Mesendoderm (in vitro differentiated cells): ENCODE data around the gene DYNLL2. TPM values are rescaled to one million over a fixed set of nuclear protein-coding genes. Genes with fewer than 3 reads are reported as not detected.

ENCODE experiments used
- DNase-seq: peaks from one replicate; pipeline ENCODE4 v3.0.0; 2013
- H2AK5ac ChIP-seq: 2 replicates; pipeline ENCODE4 v1.6.1; 2013; ENCODE audit warnings: low read length, inconsistent platforms
- H2BK120ac ChIP-seq: 2 replicates; pipeline ENCODE4 v1.6.1; 2013; ENCODE audit warnings: low read depth, mild to moderate bottlenecking, low read length, moderate library complexity, mixed read lengths
- H2BK15ac ChIP-seq: replicated peaks from 2 replicates; pipeline ENCODE4 v1.6.1; 2013; ENCODE audit warnings: low read depth, mild to moderate bottlenecking, moderate library complexity
- H2BK5ac ChIP-seq: 2 replicates; pipeline ENCODE4 v1.6.1; 2013; ENCODE audit warnings: low read length, inconsistent platforms
- H3K18ac ChIP-seq: 2 replicates; pipeline ENCODE4 v1.6.1; 2013; ENCODE audit warnings: mild to moderate bottlenecking, low read length, mixed read lengths
- H3K23ac ChIP-seq: one replicate; pipeline ENCODE4 v1.6.1; 2013; ENCODE audit warnings: low read length
- H3K27ac ChIP-seq: 2 replicates; pipeline ENCODE4 v1.5.1; 2013; ENCODE audit warnings: low read depth, mild to moderate bottlenecking, inconsistent platforms, low read length, moderate library complexity
- H3K27me3 ChIP-seq: 2 replicates; pipeline ENCODE4 v1.6.1; 2013; ENCODE audit warnings: low read length, control low read depth, mild to moderate bottlenecking, inconsistent platforms; ENCODE audit not compliant: insufficient read depth, poor library complexity
- H3K36me3 ChIP-seq: 2 replicates; pipeline ENCODE4 v1.6.1; 2013; ENCODE audit warnings: low read length, inconsistent platforms; ENCODE audit not compliant: control insufficient read depth, insufficient read depth
- H3K4ac ChIP-seq: one replicate; pipeline ENCODE4 v1.6.1; 2013; ENCODE audit warnings: low read depth, mild to moderate bottlenecking, low read length, moderate library complexity
- H3K4me1 ChIP-seq: 2 replicates; pipeline ENCODE4 v1.6.1; 2013; ENCODE audit warnings: low read depth, low read length, inconsistent platforms; ENCODE audit not compliant: control insufficient read depth
- H3K4me2 ChIP-seq: 2 replicates; pipeline ENCODE4 v1.6.1; 2013; ENCODE audit warnings: low read length
- H3K4me3 ChIP-seq: 2 replicates; pipeline ENCODE4 v1.5.1; 2013; ENCODE audit warnings: mild to moderate bottlenecking, low read length
- H3K56ac ChIP-seq: one replicate; pipeline ENCODE4 v1.6.1; 2013; ENCODE audit warnings: low read length
- H3K79me1 ChIP-seq: 2 replicates; pipeline ENCODE4 v1.6.1; 2013; ENCODE audit warnings: low read length, inconsistent platforms
- H3K79me2 ChIP-seq: 2 replicates; pipeline ENCODE4 v1.6.1; 2013; ENCODE audit warnings: mild to moderate bottlenecking, low read length; ENCODE audit not compliant: control insufficient read depth, insufficient read depth
- H3K9ac ChIP-seq: 2 replicates; pipeline ENCODE4 v1.6.1; 2013; ENCODE audit warnings: low read length, inconsistent platforms
- H4K5ac ChIP-seq: one replicate; pipeline ENCODE4 v1.6.1; 2013; ENCODE audit warnings: low read length
- H4K8ac ChIP-seq: one replicate; pipeline ENCODE4 v1.6.1; 2013; ENCODE audit warnings: low read depth, mild to moderate bottlenecking, control low read depth, low read length, moderate library complexity
- WGBS: extraction: QIAGEN DNeasy Blood & Tissue Kit; methylation state at CpG from one replicate; pipeline ENCODE4 v1.1.7; 2013; ENCODE audit warnings: low lambda C conversion rate, missing lambda C conversion rate; ENCODE audit not compliant: insufficient coverage; ENCODE audit errors: extremely low coverage; 5-methylcytosine and 5-hydroxymethylcytosine counted together
- polyA plus RNA-seq, 2 experiments: library from polyadenylated mRNA; stranded (reverse); fragments of 200-250 nt; gene quantifications; one replicate each; pipeline ENCODE4 v1.2.3, GENCODE V29; 2013

DYNLL2 gene
- polyA plus RNA-seq (2013, experiment 1 of 2) = 21.8 TPM
- polyA plus RNA-seq (2013, experiment 2 of 2) = 21.7 TPM

GRCh38 chr17:58082870-58083490 lies at the start of gene DYNLL2:
Gene DYNLL2 (plus strand): TSS chr17:58083419. CDS start chr17:58087091, 3,672 bp downstream.
- H3K79me1 ChIP-seq = peaks cover 22% of the 10 kb centered on the region
- H2BK5ac ChIP-seq = peak within 1 kb of the TSS; percentile 89
- H4K5ac ChIP-seq = peak within 1 kb of the TSS; percentile 77
- H2AK5ac ChIP-seq = peak within 1 kb of the TSS; percentile 92
- peak within 1 kb of the TSS; percentile 97 for H3K56ac ChIP-seq
- no CpG with 5 or more reads among the region's 45 CpGs for WGBS
- H2BK15ac ChIP-seq = no peak within 1 kb of the TSS
- peaks cover 43% of the 10 kb centered on the region for H3K79me2 ChIP-seq
- H3K4me3 ChIP-seq = peak within 1 kb of the TSS; percentile 89
- peak within 1 kb of the TSS; percentile 64 for H2BK120ac ChIP-seq
- H3K4me2 ChIP-seq = peak within 1 kb of the TSS; percentile 96
- H4K8ac ChIP-seq = no peak within 1 kb of the TSS
- peak; percentile 99 for DNase-seq
- no peaks in the 10 kb centered on the region for H3K27me3 ChIP-seq
- peak within 1 kb of the TSS; percentile 61 for H3K27ac ChIP-seq
- H3K4ac ChIP-seq = peak within 1 kb of the TSS; percentile 87
- peak within 1 kb of the TSS; percentile 85 for H3K18ac ChIP-seq
- peak within 1 kb of the TSS; percentile 90 for H3K9ac ChIP-seq
- H3K4me1 ChIP-seq = peaks cover 20% of the 10 kb centered on the region
- peak within 1 kb of the TSS; percentile 75 for H3K23ac ChIP-seq
- H3K36me3 ChIP-seq = peaks cover 3% of the 10 kb centered on the region

GRCh38 chr17:58039975-58040374 lies 43.2 kb upstream of the DYNLL2 start:
- Histone ChIP-seq H3K9ac (no peak overlapping the region), H3K23ac (no peak overlapping the region), H3K4me1 (no peaks in the 10 kb centered on the region), H3K79me2 (no peaks in the 10 kb centered on the region), H3K27me3 (no peaks in the 10 kb centered on the region), H4K5ac (no peak overlapping the region), H3K4ac (no peak overlapping the region), H3K4me3 (no peak overlapping the region), H2BK5ac (no peak overlapping the region), H2AK5ac (no peak overlapping the region), H2BK120ac (no peak overlapping the region), H3K18ac (no peak overlapping the region), H3K27ac (no peak overlapping the region), H3K79me1 (no peaks in the 10 kb centered on the region), H2BK15ac (no peak overlapping the region), H3K4me2 (no peak overlapping the region), H3K56ac (no peak overlapping the region), H4K8ac (no peak overlapping the region), H3K36me3 (no peaks in the 10 kb centered on the region)
- no CpG with 5 or more reads among the region's 3 CpGs for WGBS
- DNase-seq = no peak

GRCh38 chr17:58040386-58040785 lies 42.8 kb upstream of the DYNLL2 start:
- no peaks in the 10 kb centered on the region for H3K79me1 ChIP-seq
- no peak for DNase-seq
- H3K79me2 ChIP-seq = no peaks in the 10 kb centered on the region
- no peak overlapping the region for H3K56ac ChIP-seq
- H4K8ac ChIP-seq = no peak overlapping the region
- no peak overlapping the region for H3K4me3 ChIP-seq
- no peak overlapping the region for H2AK5ac ChIP-seq
- no peak overlapping the region for H3K4ac ChIP-seq
- H2BK15ac ChIP-seq = no peak overlapping the region
- no peaks in the 10 kb centered on the region for H3K27me3 ChIP-seq
- H2BK5ac ChIP-seq = no peak overlapping the region
- H3K4me1 ChIP-seq = no peaks in the 10 kb centered on the region
- H3K9ac ChIP-seq = no peak overlapping the region
- H3K18ac ChIP-seq = no peak overlapping the region
- H4K5ac ChIP-seq = no peak overlapping the region
- H2BK120ac ChIP-seq = no peak overlapping the region
- H3K36me3 ChIP-seq = no peaks in the 10 kb centered on the region
- no peak overlapping the region for H3K4me2 ChIP-seq
- no CpG with 5 or more reads among the region's 8 CpGs for WGBS
- no peak overlapping the region for H3K23ac ChIP-seq
- no peak overlapping the region for H3K27ac ChIP-seq

GRCh38 chr17:58041161-58041560 lies 42.1 kb upstream of the DYNLL2 start:
- DNase-seq = no peak
- Histone ChIP-seq H3K56ac (no peak overlapping the region), H2BK120ac (no peak overlapping the region), H3K9ac (no peak overlapping the region), H3K27ac (no peak overlapping the region), H4K8ac (no peak overlapping the region), H3K18ac (no peak overlapping the region), H4K5ac (no peak overlapping the region), H3K4me2 (no peak overlapping the region), H3K79me1 (no peaks in the 10 kb centered on the region), H3K4ac (no peak overlapping the region), H3K27me3 (no peaks in the 10 kb centered on the region), H3K4me3 (no peak overlapping the region), H3K4me1 (no peaks in the 10 kb centered on the region), H3K36me3 (no peaks in the 10 kb centered on the region), H3K23ac (no peak overlapping the region), H2BK15ac (no peak overlapping the region), H3K79me2 (no peaks in the 10 kb centered on the region), H2BK5ac (no peak overlapping the region), H2AK5ac (no peak overlapping the region)
- WGBS = no CpG with 5 or more reads among the region's 5 CpGs

GRCh38 chr17:58043221-58044181 lies 39.7 kb upstream of the DYNLL2 start:
- Histone ChIP-seq H4K5ac (no peak overlapping the region), H3K4me1 (peaks cover 4% of the 10 kb centered on the region), H3K4ac (no peak overlapping the region), H3K27ac (no peak overlapping the region), H3K79me2 (no peaks in the 10 kb centered on the region), H3K79me1 (no peaks in the 10 kb centered on the region), H3K23ac (no peak overlapping the region), H2AK5ac (no peak overlapping the region), H3K4me3 (no peak overlapping the region), H3K9ac (no peak overlapping the region), H3K36me3 (no peaks in the 10 kb centered on the region), H3K27me3 (no peaks in the 10 kb centered on the region), H3K18ac (no peak overlapping the region), H2BK5ac (no peak overlapping the region), H3K4me2 (no peak overlapping the region), H2BK120ac (no peak overlapping the region), H2BK15ac (no peak overlapping the region), H3K56ac (no peak overlapping the region), H4K8ac (no peak overlapping the region)
- WGBS = 100% methylated on average over 1 of the region's 5 CpGs
- DNase-seq = no peak
